Fibroblast of skin of left biceps (primary cell): ENCODE results near the gene C6orf120.

Experiments used
- DNase-seq, 2 experiments: peaks; one replicate each; pipeline ENCODE4 v3.0.0-alpha.2; 2013; ENCODE audit warnings: low read depth in 2 of 2

Gene C6orf120

DNA sequence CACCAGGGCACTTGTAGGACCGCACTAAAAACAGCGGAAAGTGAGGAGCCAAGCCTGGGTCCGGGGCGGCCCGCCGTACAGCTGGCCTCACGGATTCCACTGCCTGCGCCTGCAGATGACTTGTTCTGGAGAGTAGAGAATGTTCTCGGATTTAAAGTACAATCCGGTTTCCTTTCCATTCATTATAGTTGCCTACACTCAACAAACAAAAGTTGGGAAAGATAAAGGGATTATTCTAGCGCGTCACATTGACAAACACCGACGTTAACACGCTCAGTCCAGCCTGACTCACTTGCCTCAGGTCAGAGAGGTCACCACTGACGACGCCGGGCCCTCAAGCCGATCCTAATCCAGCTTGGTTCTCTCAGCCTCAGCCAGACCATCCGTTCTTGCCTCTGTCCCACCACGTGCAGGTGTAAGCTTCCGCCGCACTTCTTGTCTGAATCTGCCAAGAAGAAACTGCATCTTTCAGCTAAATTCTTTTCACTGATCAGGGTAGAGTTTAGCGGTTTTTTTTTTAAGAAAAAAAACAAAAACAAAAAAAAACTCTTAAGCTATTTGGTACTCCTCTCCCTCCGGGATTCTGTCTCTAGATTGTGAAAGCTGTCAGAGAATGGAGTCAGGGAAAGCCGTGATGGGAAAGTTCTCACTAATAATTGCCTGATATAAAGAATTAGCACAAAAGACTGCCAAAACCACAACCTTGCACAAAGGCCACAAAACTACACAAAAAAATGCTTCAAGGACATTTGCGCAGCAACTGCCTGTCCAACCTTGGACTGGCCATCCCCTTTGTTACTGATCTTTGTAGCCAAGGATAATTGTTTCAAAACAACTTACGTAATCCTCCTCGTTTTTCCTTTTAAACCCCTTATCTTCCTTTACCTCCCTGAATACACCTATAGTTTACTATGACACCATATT is 23.5 kb downstream of the C6orf120 start:
- no peak for DNase-seq

DNA sequence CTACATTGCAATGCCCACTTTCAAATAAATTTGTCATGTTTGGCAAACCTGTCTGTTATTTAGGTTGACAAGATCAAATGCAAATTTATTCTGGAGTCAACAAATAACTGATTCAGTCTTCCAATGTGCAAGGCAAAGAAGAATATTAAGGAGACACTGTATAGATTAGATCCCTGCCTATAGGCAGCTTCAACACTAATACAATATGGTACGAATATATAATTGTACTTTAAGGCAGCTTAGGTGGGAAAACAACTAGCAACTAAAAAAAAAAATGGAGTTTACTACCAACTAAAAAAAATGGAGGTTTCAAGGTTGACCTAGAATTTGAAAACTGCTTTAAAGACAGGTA is 24.1 kb downstream of the C6orf120 start:
- no peak for DNase-seq

DNA sequence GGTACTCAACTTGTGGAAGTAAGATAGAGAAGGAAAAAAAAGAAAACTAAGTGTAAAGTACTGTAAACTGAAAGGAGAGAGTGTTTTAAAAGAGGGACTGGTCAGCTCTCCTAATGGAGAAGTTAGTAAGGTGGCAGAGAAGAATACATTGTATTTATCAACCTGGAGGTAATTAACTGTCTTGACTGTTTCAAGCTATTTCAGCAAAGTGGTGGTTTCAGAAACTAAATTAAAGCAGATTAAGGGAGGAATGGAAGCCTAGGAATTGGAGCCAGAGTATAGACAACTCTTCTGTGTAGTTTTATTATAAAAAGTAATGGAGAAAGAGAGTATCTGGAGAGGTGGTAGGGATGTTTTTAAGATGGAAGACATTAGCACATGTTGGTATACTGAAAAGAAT is 25.0 kb downstream of the C6orf120 start:
- no peak for DNase-seq

DNA sequence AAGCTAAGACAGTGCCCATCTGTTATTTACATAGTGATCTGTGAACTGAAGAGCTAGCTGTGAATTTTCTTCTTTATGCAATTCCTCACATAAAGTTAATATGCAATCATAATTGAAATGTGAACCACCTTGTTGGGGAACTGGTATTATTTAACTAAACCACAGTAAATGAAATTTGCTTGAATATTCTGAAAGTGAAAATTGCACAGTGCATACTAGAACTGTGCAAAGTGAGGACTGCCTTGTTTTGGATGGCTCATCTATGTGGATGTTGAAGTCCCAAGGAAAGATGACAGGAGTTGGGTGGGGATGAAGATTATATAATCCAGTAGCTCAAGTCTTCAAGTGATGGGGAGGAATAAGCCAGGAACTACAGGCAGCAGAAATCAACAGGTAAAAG is 28.0 kb downstream of the C6orf120 start:
- DNase-seq = no peak

DNA sequence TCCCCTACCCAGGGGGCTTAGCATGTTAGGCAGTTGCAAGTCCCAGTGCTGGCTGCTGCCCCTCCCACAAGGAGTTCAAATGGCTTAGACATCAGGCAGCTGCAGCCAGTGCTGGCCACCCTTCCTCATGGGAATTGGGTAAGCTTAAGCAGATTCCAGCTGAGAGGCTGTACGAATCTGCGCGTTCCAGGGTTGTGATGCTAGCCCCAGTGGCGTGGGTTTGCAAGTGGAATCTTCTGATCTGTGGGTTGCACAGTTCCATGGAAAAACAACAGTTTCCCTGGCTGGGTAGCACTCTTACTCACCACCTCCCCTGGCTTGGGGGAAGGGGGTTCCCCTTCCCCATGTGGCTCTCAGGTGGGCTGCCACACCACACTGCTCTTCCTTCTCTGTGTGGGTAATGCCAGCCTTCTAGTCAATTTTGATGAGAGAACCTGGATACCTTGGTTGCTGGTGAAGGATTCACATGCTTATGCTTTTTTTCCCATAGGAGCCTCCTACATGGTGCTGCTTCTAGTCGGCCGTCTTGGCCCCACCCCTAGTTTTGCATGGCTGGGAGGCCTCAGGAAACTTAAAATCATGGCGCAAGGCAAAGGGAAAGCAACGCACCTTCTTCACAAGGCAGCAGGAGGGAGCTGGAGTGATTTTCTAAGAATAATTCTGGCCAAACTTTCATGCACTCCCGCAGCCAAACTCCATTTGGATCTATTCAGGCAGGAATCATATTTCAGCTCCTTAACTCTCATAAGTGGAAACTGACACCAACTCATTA is 36.5 kb downstream of the C6orf120 start:
- no peak for DNase-seq

DNA sequence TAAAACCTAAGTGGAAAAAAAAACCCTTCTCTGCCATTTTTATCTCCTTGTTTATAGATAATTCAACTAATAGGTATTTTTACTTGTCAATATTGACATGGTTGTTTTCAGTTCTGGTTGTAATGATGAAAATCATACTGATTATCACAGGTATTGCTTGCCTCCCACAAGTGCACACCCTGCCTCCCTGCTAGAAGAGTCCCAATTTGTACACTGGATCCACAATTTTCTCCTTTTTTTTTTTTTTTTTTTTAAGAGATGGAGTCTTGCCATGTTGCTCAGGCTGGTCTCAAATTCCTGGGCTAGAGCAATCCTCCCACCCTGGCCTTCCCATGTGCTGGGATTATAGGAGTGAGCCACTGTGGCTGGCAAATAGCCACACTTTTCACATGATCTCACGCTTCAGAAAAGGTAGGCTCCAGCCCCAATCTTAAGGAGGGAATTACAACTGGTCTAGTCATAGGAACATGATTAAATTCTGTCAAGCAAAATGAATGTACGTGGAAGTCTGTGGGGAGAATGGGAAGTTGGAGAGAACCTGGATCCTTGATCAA is 37.1 kb downstream of the C6orf120 start:
- DNase-seq = no peak

DNA sequence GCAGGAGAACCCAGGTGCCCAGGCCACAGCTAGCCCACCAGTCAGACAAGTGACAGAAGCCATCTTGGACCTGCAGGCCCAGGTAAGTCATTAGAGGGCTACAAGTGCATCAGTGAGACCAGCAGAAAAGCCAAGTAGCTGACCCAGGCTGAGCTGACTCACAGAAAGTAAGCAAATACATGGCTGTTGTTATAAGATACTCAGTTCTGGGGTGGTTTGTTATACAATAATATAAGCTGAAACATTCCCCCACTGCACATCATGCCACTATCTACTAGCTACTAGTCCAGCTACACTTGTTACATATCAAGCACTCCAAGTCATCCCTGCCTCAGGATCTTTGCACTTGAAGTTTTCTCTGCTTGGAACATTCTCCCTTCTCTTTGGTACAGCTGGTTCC is 39.4 kb downstream of the C6orf120 start:
- DNase-seq = no peak

DNA sequence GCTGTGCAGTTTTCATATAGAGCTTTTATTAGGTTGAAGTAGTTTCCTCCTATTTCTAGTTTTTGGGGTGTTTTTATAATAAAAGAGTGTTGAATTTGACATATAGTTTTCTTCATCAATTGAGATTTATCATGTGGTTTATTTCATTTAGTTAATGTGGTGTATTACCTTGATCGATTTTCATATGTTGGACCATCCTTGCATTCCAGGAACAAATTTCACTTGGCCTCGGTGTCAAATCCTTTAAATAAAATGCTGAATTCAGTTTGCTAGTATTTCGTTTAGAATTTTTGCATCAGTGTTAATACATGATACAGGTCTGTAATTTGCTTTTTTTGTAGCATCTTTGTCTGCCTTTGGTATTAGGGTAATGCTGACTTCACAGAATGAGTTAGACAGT is 43.5 kb downstream of the C6orf120 start:
- DNase-seq = no peak

DNA sequence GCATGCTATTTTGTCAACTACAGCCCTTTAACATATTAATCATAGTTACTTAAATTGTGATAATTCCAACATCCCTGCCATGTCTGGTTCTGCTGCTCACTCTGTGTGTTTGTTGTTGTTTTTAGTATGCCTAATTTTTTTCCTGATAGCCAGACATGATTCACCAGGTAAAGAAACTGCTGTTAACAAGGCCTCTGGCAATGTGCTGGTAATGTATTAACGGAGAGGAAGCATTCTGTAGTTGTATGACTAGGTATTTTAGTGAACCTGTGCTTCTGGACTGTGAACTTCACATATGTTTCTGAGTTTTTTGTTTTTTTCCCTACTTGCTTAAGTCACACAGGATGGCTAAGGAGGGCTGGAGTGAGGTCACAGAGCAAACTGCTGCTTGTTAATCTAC is 44.6 kb downstream of the C6orf120 start:
- DNase-seq = no peak

DNA sequence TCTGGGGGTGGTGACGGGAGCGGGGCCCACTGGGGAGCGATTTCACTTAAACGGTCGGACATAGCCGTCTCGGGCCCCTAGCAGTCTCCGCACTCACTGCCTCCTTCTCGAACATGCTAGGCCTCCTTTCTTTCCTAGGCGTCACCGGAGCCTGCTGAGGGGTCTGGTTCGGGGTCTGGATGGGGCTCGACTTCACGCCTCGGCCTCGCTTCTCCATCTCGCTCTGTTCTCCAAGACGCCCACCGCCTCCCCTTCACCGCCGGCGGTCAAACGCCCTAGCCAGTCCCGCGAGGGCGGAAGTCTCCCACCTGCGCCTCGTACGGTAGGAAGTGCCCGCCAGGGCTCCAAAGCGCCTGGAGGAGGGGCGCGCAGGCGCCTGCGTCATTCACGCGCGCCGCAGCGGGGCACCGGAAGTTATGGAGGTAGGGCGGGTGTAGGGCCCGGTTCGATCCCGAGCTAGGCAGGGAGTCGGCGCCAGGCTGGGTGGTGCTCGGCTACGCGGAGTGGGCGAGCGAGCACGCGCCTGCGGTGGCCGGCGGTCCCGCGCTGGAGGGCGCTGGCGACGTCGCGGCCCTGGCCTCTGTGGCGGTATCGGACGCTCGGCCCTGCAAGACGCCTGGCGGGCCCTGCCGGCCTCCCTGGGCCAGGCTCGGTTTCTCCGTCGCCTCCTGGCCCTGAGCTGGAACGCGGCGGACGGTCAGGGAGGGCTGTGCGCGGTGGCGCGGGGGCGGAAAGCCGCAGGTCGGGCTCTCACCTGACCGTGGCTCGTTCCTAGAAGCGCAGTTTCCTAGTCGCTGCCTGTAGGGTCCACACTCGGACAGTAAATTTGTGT is 49.5 kb downstream of the C6orf120 start, which contains the start of the genes DYNLT2 and ERMARD:
TSS of gene DYNLT2 (minus strand) at position 331 of the 832 bp plus-strand sequence. CDS start at position 217, 114 bp downstream.
TSS of gene ERMARD (plus strand) at position 381 of the 832 bp plus-strand sequence. CDS start at position 417, 36 bp downstream.
- peak; percentile 77 to 85 for DNase-seq

DNA sequence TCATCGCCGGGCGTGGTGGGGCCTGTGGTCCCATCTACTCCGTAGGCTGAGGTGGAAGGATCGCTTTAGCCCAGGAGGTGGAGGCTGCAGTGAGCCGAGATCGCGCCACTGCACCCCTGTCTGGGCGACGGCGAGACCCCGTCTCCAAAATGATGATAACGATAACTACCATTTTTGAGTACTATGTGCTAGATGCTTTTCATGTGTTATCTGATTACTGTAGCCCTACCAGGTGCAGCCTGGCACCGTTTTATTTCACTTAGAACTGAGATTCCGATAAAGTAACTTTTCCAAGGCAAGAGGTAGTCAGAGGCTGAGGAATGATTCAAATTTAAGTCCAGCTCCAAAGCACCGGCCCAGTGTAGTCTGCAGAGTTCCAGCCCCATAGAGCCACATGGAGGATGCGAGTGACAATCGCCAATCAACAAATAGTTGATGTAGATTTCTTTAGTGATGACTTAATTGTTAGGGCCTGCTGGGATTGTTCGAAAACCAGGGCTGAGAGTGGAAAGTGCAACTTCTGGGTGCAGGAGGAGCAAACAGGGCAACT is 50.2 kb downstream of the C6orf120 start:
- no peak for DNase-seq
